ENCODE results near the gene NEMF. TPM values are rescaled to one million over a fixed set of nuclear protein-coding genes. Genes with fewer than 3 reads are reported as not detected.

Gene NEMF
- total RNA-seq, 3 donors from 2014 or later = 86.9 to 132 (median 125) TPM

GRCh38 chr14:49868720-49869114 lies 16.1 kb upstream of the NEMF start:
- Histone ChIP-seq H3K4me1 (peaks cover 0 to 7% of the 10 kb centered on the region in 2 donors), H3K36me3 (no peaks in the 10 kb centered on the region), H3K9me3 (no peaks in the 10 kb centered on the region), H3K4me3 (peak overlapping the region; percentile 60 to 66 (median 64)), H3K27ac (peak overlapping the region; percentile 88 to 98), H3K27me3 (no peaks in the 10 kb centered on the region)
- DNase-seq (ENCODE audit: low spot score in 2 of 2) = no peak
- TF ChIP-seq, protein P1, sequence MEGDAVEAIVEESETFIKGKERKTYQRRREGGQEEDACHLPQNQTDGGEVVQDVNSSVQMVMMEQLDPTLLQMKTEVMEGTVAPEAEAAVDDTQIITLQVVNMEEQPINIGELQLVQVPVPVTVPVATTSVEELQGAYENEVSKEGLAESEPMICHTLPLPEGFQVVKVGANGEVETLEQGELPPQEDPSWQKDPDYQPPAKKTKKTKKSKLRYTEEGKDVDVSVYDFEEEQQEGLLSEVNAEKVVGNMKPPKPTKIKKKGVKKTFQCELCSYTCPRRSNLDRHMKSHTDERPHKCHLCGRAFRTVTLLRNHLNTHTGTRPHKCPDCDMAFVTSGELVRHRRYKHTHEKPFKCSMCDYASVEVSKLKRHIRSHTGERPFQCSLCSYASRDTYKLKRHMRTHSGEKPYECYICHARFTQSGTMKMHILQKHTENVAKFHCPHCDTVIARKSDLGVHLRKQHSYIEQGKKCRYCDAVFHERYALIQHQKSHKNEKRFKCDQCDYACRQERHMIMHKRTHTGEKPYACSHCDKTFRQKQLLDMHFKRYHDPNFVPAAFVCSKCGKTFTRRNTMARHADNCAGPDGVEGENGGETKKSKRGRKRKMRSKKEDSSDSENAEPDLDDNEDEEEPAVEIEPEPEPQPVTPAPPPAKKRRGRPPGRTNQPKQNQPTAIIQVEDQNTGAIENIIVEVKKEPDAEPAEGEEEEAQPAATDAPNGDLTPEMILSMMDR (IDR thresholded peaks at IDR 0.05) = no peak
- TF ChIP-seq POLR2A (IDR thresholded peaks at IDR 0.05) (no peak), POLR2AphosphoS5 (IDR thresholded peaks at IDR 0.05) (no peak)
- intact Hi-C loops (cut with DNase I; ENCODE audit: low total_unique reads) = no loop called here

DNA sequence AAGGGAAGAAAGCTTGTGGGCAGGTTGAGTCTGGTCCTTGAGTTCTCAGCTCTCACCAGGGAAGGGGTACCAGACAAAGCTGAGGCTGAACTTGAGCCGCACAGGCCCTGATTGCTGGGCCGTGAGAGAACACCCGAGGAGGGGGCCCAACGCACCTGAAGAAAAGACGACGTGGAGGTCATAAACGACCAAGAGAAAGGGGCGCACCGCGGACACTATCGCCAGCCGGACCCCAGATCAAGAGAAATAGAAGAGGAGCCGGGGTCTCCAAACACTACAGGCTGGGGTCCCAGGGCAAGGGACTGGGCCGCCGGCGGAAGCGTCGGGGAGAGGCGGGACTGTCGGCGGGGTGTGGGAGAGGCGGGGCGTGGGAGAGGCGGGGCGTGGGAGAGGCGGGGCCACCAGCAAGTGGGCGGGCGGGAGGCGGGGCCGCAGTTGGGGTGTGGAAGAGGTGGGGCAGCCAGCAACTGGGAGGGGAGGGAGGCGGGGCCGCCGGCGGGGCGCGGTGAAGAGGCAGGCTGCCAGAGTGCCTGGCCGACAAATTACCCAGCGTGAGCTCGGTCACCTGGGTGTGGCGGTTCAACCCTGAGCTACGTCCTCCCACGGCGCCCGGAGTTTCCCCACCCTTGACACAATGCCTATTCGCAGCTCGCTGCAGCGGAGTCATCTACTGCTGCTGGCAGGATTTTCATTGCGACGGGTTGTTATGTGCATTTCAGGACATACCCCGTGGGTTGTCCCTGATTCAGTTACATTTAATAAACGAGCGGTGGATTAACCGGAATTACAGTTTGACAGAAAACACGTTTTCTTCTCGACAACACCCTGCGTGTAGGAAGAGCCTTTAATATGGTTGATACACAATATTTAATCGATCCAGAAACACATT lies 15.5 kb upstream of the NEMF start:
- Histone ChIP-seq H3K4me3 (peak overlapping the region; percentile 60 to 66 (median 64)), H3K27ac (peak overlapping the region; percentile 88 to 98), H3K27me3 (no peaks in the 10 kb centered on the region), H3K36me3 (no peaks in the 10 kb centered on the region), H3K9me3 (no peaks in the 10 kb centered on the region), H3K4me1 (peaks cover 0 to 11% of the 10 kb centered on the region in 2 donors)
- TF ChIP-seq POLR2AphosphoS5 (IDR thresholded peaks at IDR 0.05) (peak; percentile 75 to 90 (median 80)), POLR2A (IDR thresholded peaks at IDR 0.05) (peak; percentile 65)
- TF ChIP-seq, protein P1 (IDR thresholded peaks at IDR 0.05) = no peak
- intact Hi-C loops (cut with DNase I; ENCODE audit: low total_unique reads) = no loop called here
- peak; percentile 93 to 98 for DNase-seq (ENCODE audit: low spot score in 2 of 2)

DNA sequence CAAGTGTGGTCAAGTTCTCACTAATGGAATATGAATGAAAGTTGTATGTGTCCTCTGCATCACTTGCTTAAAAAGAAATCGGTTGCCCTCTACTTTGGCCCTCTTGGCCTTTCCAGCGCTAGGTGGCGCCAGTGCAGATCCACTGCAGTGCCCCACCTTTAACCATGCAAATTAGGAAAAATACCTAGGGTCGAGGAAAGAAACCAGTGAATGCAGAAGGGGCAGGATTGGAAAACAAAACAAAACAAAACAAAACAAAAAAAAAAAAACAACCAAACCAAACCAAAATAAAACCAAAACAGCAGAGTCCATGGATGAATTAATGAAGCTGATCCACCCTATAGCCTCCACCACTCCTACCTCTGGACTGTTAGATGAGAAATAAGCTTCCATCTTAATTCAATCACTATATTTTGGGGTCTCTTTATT lies 12.9 kb upstream of the NEMF start:
- no peaks in the 10 kb centered on the region for H3K27me3 ChIP-seq
- DNase-seq (ENCODE audit: low spot score in 2 of 2) = peak; percentile 71 to 78
- peak overlapping the region in 1 of 2 donors; percentile 99 for H3K27ac ChIP-seq
- H3K36me3 ChIP-seq = no peaks in the 10 kb centered on the region
- H3K4me1 ChIP-seq = peaks cover 0 to 11% of the 10 kb centered on the region in 2 donors
- no peaks in the 10 kb centered on the region for H3K9me3 ChIP-seq
- intact Hi-C loops (cut with DNase I; ENCODE audit: low total_unique reads) = no loop called here
- TF ChIP-seq, protein P1 (IDR thresholded peaks at IDR 0.05) = peak; percentile 72 to 86 (median 78)
- TF ChIP-seq POLR2A (IDR thresholded peaks at IDR 0.05) (no peak), POLR2AphosphoS5 (IDR thresholded peaks at IDR 0.05) (peak in 2 of 3 donors; percentile 32 to 45)
- no peak overlapping the region for H3K4me3 ChIP-seq

GRCh38 chr14:49863487-49864281 lies 11.1 kb upstream of the NEMF start:
- DNase-seq (ENCODE audit: low spot score in 2 of 2) = no peak
- Histone ChIP-seq H3K9me3 (no peaks in the 10 kb centered on the region), H3K4me3 (peak overlapping the region; percentile 66 to 81 (median 74)), H3K27ac (peak overlapping the region; percentile 97 to 99), H3K36me3 (no peaks in the 10 kb centered on the region), H3K27me3 (no peaks in the 10 kb centered on the region), H3K4me1 (peaks cover 0 to 11% of the 10 kb centered on the region in 2 donors)
- intact Hi-C loops (cut with DNase I; ENCODE audit: low total_unique reads) = no loop called here
- TF ChIP-seq, protein P1 (IDR thresholded peaks at IDR 0.05) = no peak
- TF ChIP-seq POLR2A (IDR thresholded peaks at IDR 0.05) = no peak
- TF ChIP-seq POLR2AphosphoS5 (IDR thresholded peaks at IDR 0.05) = no peak
